Vagina (tissue), 2 donors: Measurements from ENCODE around the gene DDX50. TPM values are rescaled to one million over a fixed set of nuclear protein-coding genes. Genes with fewer than 3 reads are reported as not detected.

Source experiments
- DNase-seq, 2 donors: peaks; one replicate each; pipeline ENCODE4 v3.0.0-alpha.2; 2017; ENCODE audit errors: extremely low spot score in 2 of 2
- H3K27ac ChIP-seq: fragments of 200-600 bp; sonication (generic); one replicate; pipeline ENCODE4 v1.5.1; 2019
- H3K27me3 ChIP-seq: fragments of 200-600 bp; sonication (generic); one replicate; pipeline ENCODE4 v1.5.1; 2019
- H3K36me3 ChIP-seq, 2 donors: fragments of 200-600 bp; sonication (generic); one replicate each; pipeline ENCODE4 v1.5.1; 2017 to 2019
- H3K4me1 ChIP-seq: fragments of 200-600 bp; sonication (generic); one replicate; pipeline ENCODE4 v1.5.1; 2019
- H3K4me3 ChIP-seq, 2 donors: fragments of 200-600 bp; sonication (generic); 1 replicate in 1 of 2; 2 replicates in 1 of 2; pipeline ENCODE4 v1.5.1; 2016 to 2019
- H3K9me3 ChIP-seq: fragments of 200-600 bp; sonication (generic); one replicate; pipeline ENCODE4 v1.5.1; 2019
- CTCF ChIP-seq, 3 experiments: fragments of 450-650 bp in 2 of 3; fragments of 200-600 bp in 1 of 3; sonication (generic) in 1 of 3; IDR thresholded peaks; one replicate each; pipeline ENCODE4 v1.5.1; 2017 to 2019; ENCODE audit warnings: antibody characterized with exemption in 3 of 3, mild to moderate bottlenecking in 2 of 3, moderate library complexity in 2 of 3
- POLR2A ChIP-seq, 2 donors: fragments of 450-650 bp; IDR thresholded peaks; one replicate each; pipeline ENCODE4 v1.6.1; 2017; ENCODE audit warnings: antibody characterized with exemption in 2 of 2, mild to moderate bottlenecking in 2 of 2, moderate library complexity in 2 of 2
- POLR2AphosphoS5 ChIP-seq, 2 donors: sonication (generic); formaldehyde crosslinking; IDR thresholded peaks; one replicate each; pipeline ENCODE4 v1.9.0; 2017; ENCODE audit warnings: antibody characterized with exemption in 2 of 2, mild to moderate bottlenecking in 2 of 2, low read depth in 1 of 2; ENCODE audit not compliant: insufficient read depth in 1 of 2
- intact Hi-C: fragments of 100-400 bp; cut with DNase I; formaldehyde crosslinking; loops from one replicate; pipeline ENCODE4 v1.15.1; 2023
- total RNA-seq: library from RNA; depleted of rRNA; stranded (reverse); fragments of >200 nt; gene quantifications from one replicate; pipeline ENCODE4 v1.2.3, GENCODE V29; 2016

Gene DDX50
- total RNA-seq, 1 donor from 2014 or later = 28.7 TPM

- H3K36me3 ChIP-seq = no peaks in the 10 kb centered on the region
- DNase-seq = no peak
- no peak overlapping the region for H3K27ac ChIP-seq
- intact Hi-C loops = loop anchor here (10.0 kb wide), 1 partner anchor 90 kb away; no protein-coding TSS in a partner anchor
- H3K27me3 ChIP-seq = no peaks in the 10 kb centered on the region
- TF ChIP-seq CTCF (IDR thresholded peaks at IDR 0.05) (no peak), POLR2AphosphoS5 (IDR thresholded peaks at IDR 0.05; ENCODE audit: insufficient read depth in 1 of 2, low read depth in 1 of 2) (no peak), POLR2A (IDR thresholded peaks at IDR 0.05) (no peak)
- H3K4me1 ChIP-seq = peaks cover 3% of the 10 kb centered on the region
- H3K9me3 ChIP-seq = no peaks in the 10 kb centered on the region
- no peak overlapping the region for H3K4me3 ChIP-seq
Observed at GRCh38 chr10:68895041-68895440, 6.1 kb upstream of the DDX50 start.

DNA sequence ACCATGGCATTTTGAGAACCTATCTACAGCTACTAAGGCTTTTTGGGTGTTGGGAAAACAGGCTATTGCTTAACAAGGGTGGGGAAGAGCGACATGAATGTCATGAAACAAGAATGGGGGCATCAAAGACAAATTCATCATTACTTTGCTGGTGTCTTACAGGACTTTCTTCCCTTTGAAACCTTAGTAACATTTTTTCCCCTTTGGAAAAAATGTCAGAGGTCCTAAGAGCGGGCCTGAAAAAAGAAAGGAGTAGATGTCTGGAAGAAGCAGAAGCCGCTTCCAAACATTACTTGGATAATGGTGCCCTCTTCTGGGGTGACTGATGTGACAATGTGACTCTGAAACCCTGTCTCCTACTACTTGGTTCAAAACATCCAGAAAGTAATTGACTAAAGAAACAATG is 3.8 kb upstream of the DDX50 start:
- TF ChIP-seq CTCF (IDR thresholded peaks at IDR 0.05) (peak in 1 of 3 experiments; percentile 36), POLR2AphosphoS5 (IDR thresholded peaks at IDR 0.05; ENCODE audit: insufficient read depth in 1 of 2, low read depth in 1 of 2) (no peak), POLR2A (IDR thresholded peaks at IDR 0.05) (no peak)
- H3K36me3 ChIP-seq = no peaks in the 10 kb centered on the region
- DNase-seq = no peak
- H3K27me3 ChIP-seq = no peaks in the 10 kb centered on the region
- peaks cover 18% of the 10 kb centered on the region for H3K4me1 ChIP-seq
- intact Hi-C loops = loop anchor here (10.0 kb wide), 1 partner anchor 93 kb away; no protein-coding TSS in a partner anchor
- no peaks in the 10 kb centered on the region for H3K9me3 ChIP-seq
- H3K27ac ChIP-seq = no peak overlapping the region
- H3K4me3 ChIP-seq = no peak overlapping the region

- Histone ChIP-seq H3K4me3 (no peak overlapping the region), H3K9me3 (no peaks in the 10 kb centered on the region), H3K4me1 (peaks cover 36% of the 10 kb centered on the region), H3K27me3 (no peaks in the 10 kb centered on the region), H3K36me3 (no peaks in the 10 kb centered on the region), H3K27ac (no peak overlapping the region)
- intact Hi-C loops = loop anchor here (10.0 kb wide), 1 partner anchor 94 kb away; no protein-coding TSS in a partner anchor
- DNase-seq = no peak
- TF ChIP-seq POLR2AphosphoS5 (IDR thresholded peaks at IDR 0.05; ENCODE audit: insufficient read depth in 1 of 2, low read depth in 1 of 2) = no peak
- TF ChIP-seq POLR2A (IDR thresholded peaks at IDR 0.05) = no peak
- no peak for TF ChIP-seq CTCF (IDR thresholded peaks at IDR 0.05)
Observed at GRCh38 chr10:68899186-68899745, 1.8 kb upstream of the DDX50 start.

DNA sequence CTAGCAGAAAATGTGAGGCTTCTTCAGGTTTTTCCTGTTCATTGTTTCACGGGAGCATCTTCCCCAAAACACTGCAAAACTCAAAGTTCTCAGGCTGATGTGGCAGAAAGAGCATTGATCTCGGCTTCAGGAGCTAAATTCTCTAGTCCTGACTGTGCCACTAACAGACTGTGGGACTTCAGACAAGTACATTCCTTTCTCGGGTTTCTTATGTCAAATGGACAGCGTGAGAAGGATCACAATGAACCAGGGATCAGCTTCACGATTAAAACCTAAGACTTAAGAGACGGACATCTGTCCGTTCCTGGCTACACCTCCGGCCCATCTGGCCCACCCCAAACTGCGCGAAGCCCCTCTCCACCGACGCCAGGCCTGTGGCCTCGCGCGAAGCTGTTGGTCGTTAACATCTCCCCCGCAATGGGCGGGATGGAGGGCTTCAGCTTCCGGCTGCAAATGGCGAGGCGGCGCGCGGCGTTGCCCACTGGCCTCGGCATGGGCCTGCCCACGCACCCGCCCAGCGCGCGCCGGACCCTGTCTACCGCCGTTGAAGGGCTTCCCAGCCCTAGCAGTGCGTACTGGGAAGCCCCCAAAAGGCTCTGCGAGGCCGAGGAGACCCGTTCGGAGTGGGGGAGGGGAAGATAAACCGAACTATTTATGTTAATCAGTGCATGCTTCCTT is 549 bp upstream of the DDX50 start:
- peak overlapping the region; percentile 99 for H3K27ac ChIP-seq
- peak overlapping the region; percentile 84 to 85 for H3K4me3 ChIP-seq
- no peaks in the 10 kb centered on the region for H3K27me3 ChIP-seq
- intact Hi-C loops = loop anchor here (10.0 kb wide), 1 partner anchor 566 kb away; the partner anchor contains the start of genes HNRNPH3 and PBLD
- DNase-seq = no peak
- H3K9me3 ChIP-seq = no peaks in the 10 kb centered on the region
- H3K4me1 ChIP-seq = peaks cover 44% of the 10 kb centered on the region
- no peaks in the 10 kb centered on the region for H3K36me3 ChIP-seq
- TF ChIP-seq POLR2AphosphoS5 (IDR thresholded peaks at IDR 0.05; ENCODE audit: insufficient read depth in 1 of 2, low read depth in 1 of 2) (peak in 1 of 2 donors; percentile 95), CTCF (IDR thresholded peaks at IDR 0.05) (no peak), POLR2A (IDR thresholded peaks at IDR 0.05) (no peak)

DNA sequence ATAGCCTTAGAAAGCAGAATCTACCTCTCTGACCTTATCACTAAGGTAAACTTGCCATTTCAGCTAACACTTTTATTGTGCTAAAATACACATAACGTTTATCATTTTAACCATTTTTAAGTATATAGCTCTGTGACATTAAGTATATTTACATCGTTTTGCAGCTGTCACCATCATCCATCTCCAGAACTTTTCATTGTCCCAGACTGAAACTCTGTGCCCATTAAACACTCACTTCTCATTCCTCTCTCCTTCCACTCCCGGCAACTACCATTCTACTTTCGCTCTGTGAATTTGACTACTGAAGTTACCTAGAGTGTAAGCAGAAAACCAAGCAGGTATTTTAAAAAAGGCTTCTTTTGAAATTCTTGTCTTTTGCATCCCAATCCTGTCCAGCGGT is 1.3 kb downstream of the DDX50 start:
- Histone ChIP-seq H3K27ac (no peak overlapping the region), H3K27me3 (no peaks in the 10 kb centered on the region), H3K4me1 (peaks cover 44% of the 10 kb centered on the region), H3K9me3 (no peaks in the 10 kb centered on the region), H3K4me3 (peak overlapping the region in 1 of 2 donors; percentile 84), H3K36me3 (peaks cover 0 to 6% of the 10 kb centered on the region in 2 donors)
- no peak for DNase-seq
- no peak for TF ChIP-seq POLR2AphosphoS5 (IDR thresholded peaks at IDR 0.05; ENCODE audit: insufficient read depth in 1 of 2, low read depth in 1 of 2)
- TF ChIP-seq CTCF (IDR thresholded peaks at IDR 0.05) = no peak
- TF ChIP-seq POLR2A (IDR thresholded peaks at IDR 0.05) = no peak
- intact Hi-C loops = loop anchor here (10.0 kb wide), 1 partner anchor 568 kb away; the partner anchor contains the start of genes HNRNPH3 and PBLD
